ENCODE measurements around the gene CFAP251. TPM values are rescaled to one million over a fixed set of nuclear protein-coding genes. Genes with fewer than 3 reads are reported as not detected.

The CFAP251 gene
- total RNA-seq, 1 donor from 2014 or later: 4.5 TPM

- no peak for DNase-seq
Observed at GRCh38 chr12:122005252-122005776, 86.9 kb downstream of the CFAP251 start.

- DNase-seq: no peak
Observed at GRCh38 chr12:122006186-122006926, 88.0 kb downstream of the CFAP251 start.

GRCh38 chr12:122009741-122010140 lies 91.3 kb downstream of the CFAP251 start:
- no peak for DNase-seq

- no peak for DNase-seq
Observed at GRCh38 chr12:122012184-122012583, 93.8 kb downstream of the CFAP251 start.

- DNase-seq: no peak
Observed at GRCh38 chr12:122013136-122013535, 94.7 kb downstream of the CFAP251 start.

GRCh38 chr12:122013791-122014590 lies 95.6 kb downstream of the CFAP251 start:
- DNase-seq: no peak

GRCh38 chr12:122014781-122015180 lies 96.4 kb downstream of the CFAP251 start:
- DNase-seq: no peak

GRCh38 chr12:122018457-122018856 lies 100.1 kb downstream of the CFAP251 start:
- DNase-seq: no peak

- no peak for DNase-seq
Observed at GRCh38 chr12:122018937-122019336, 100.5 kb downstream of the CFAP251 start.

- DNase-seq: no peak
Observed at GRCh38 chr12:122020795-122021192, 102.4 kb downstream of the CFAP251 start.

GRCh38 chr12:122021193-122021821 lies 102.9 kb downstream of the CFAP251 start:
- DNase-seq: peak; percentile 55

- DNase-seq: peak; percentile 90
Observed at GRCh38 chr12:122021822-122022392, 103.5 kb downstream of the CFAP251 start, which contains the start of gene BCL7A. BCL7A (plus strand) TSS chr12:122021884; CDS start chr12:122022092, 208 bp downstream.

GRCh38 chr12:122022393-122023338 lies 104.3 kb downstream of the CFAP251 start:
- DNase-seq: peak; percentile 48

- DNase-seq: peak; percentile 89
Observed at GRCh38 chr12:122023339-122024131, 105.1 kb downstream of the CFAP251 start.

GRCh38 chr12:122024132-122024785 lies 105.9 kb downstream of the CFAP251 start:
- DNase-seq: no peak

GRCh38 chr12:122026706-122027333 lies 108.4 kb downstream of the CFAP251 start:
- DNase-seq: no peak

- DNase-seq: peak; percentile 47
Observed at GRCh38 chr12:122028165-122028904, 109.9 kb downstream of the CFAP251 start.

- DNase-seq: no peak
Observed at GRCh38 chr12:122028905-122029560, 110.6 kb downstream of the CFAP251 start.

All from tongue (tissue), 2 donors.